ENCODE results near the gene SLC25A47. TPM values are rescaled to one million over a fixed set of nuclear protein-coding genes. Genes with fewer than 3 reads are reported as not detected.

The SLC25A47 gene
- total RNA-seq, result not detected in 2 replicates

GRCh38 chr14:100323121-100323941, at the start of gene SLC25A47:
TSS of gene SLC25A47 (plus strand) at chr14:100323339. CDS start at chr14:100323415, 76 bp downstream.

GRCh38 chr14:100306101-100306997, 16.8 kb upstream of the SLC25A47 start, which contains the start of gene SLC25A29:
TSS of gene SLC25A29 (minus strand) at chr14:100306444. CDS start at chr14:100306232, 212 bp downstream.

GRCh38 chr14:100375963-100376735, 53.0 kb downstream of the SLC25A47 start, which contains the start of gene WDR25:
TSS of gene WDR25 (plus strand) at chr14:100376485.

Other genes with a start within 250 kb of the SLC25A47 start
- 0.12 TPM in 1 of 2 replicates, not detected in the other for gene DEGS2, start 163.7 kb upstream of the SLC25A47 start, total RNA-seq
- gene YY1, start 84.2 kb upstream of the SLC25A47 start, total RNA-seq, result 42.5 and 45.9 TPM in 2 replicates
- 10.0 and 27.1 TPM in 2 replicates for gene SLC25A29, start 16.9 kb upstream of the SLC25A47 start, total RNA-seq
- 17.8 and 26.5 TPM in 2 replicates for gene WDR25, start 53.1 kb downstream of the SLC25A47 start, total RNA-seq